Esophagus muscularis mucosa (tissue), 4 donors: ENCODE data around the gene ERBB2. TPM values are rescaled to one million over a fixed set of nuclear protein-coding genes. Genes with fewer than 3 reads are reported as not detected.

Experiments
- DNase-seq: peaks from one replicate; pipeline ENCODE4 v3.0.0-alpha.2; 2017; ENCODE audit errors: extremely low spot score
- H3K27ac ChIP-seq, 4 donors: fragments of 200-600 bp; sonication (generic); replicated peaks in 1 of 4; 1 replicate in 3 of 4; 2 replicates in 1 of 4; pipeline ENCODE4 v1.5.1; 2016 to 2019; ENCODE audit warnings: mild to moderate bottlenecking in 1 of 4
- H3K27me3 ChIP-seq, 4 donors: fragments of 200-600 bp; sonication (generic); one replicate each; pipeline versions ENCODE4 v1.5.1 to v1.6.0; 2016 to 2019
- H3K36me3 ChIP-seq, 4 donors: fragments of 200-600 bp; sonication (generic); one replicate each; pipeline ENCODE4 v1.5.1; 2016 to 2019
- H3K4me1 ChIP-seq, 4 donors: fragments of 200-600 bp; sonication (generic); one replicate each; pipeline ENCODE4 v1.5.1; 2016 to 2019
- H3K4me3 ChIP-seq, 4 donors: fragments of 200-600 bp; sonication (generic); 1 replicate in 2 of 4; 2 replicates in 2 of 4; pipeline ENCODE4 v1.5.1; 2016 to 2019; ENCODE audit warnings: mild to moderate bottlenecking in 4 of 4, moderate library complexity in 1 of 4
- H3K9me3 ChIP-seq, 4 donors: fragments of 200-600 bp; sonication (generic); 1 replicate in 3 of 4; 2 replicates in 1 of 4; pipeline ENCODE4 v1.5.1; 2016 to 2019
- EP300 ChIP-seq: sonication (generic); formaldehyde crosslinking; IDR thresholded peaks from one replicate; pipeline ENCODE4 v1.6.1; 2017; ENCODE audit warnings: antibody characterized with exemption
- POLR2A ChIP-seq: fragments of 450-650 bp; IDR thresholded peaks from one replicate; pipeline ENCODE4 v1.6.1; 2017; ENCODE audit warnings: antibody characterized with exemption, moderate library complexity, mild to moderate bottlenecking, low read depth
- POLR2AphosphoS5 ChIP-seq, 2 donors: sonication (generic); formaldehyde crosslinking; IDR thresholded peaks; one replicate each; pipeline ENCODE4 v1.6.1; 2017; ENCODE audit warnings: antibody characterized with exemption in 2 of 2
- WGBS: methylation state at CpG from one replicate; pipeline ENCODE4 v1.1.5; 2018; 5-methylcytosine and 5-hydroxymethylcytosine counted together
- intact Hi-C: fragments of 100-400 bp; cut with DNase I; formaldehyde crosslinking; loops from one replicate; pipeline ENCODE4 v1.15.1; 2023
- total RNA-seq, 4 donors: library from RNA; depleted of rRNA; stranded (reverse); fragments of >200 nt; gene quantifications; one replicate each; pipeline versions ENCODE4 v1.1.0 to v1.2.1, GENCODE V29; 2016
- TF ChIP-seq, protein P1 (sequence below), 3 experiments: fragments of 200-600 bp in 2 of 3; fragments of 450-650 bp in 1 of 3; sonication (generic) in 2 of 3; IDR thresholded peaks; one replicate each; pipeline ENCODE4 v1.5.1; 2017 to 2019; ENCODE audit warnings: antibody characterized with exemption in 3 of 3, mild to moderate bottlenecking in 2 of 3, moderate library complexity in 1 of 3

The ERBB2 gene
- total RNA-seq, 4 donors from 2014 or later, result 36.8 to 67.7 (median 57.7) TPM

GRCh38 chr17:39704821-39705551 is 5.1 kb downstream of the ERBB2 start:
- DNase-seq, result no peak
- Histone ChIP-seq H3K27ac (peak overlapping the region; percentile 10 to 55 (median 38)), H3K36me3 (peaks cover 26 to 38% (median 35%) of the 10 kb centered on the region in 4 donors), H3K27me3 (no peaks in the 10 kb centered on the region), H3K9me3 (no peaks in the 10 kb centered on the region), H3K4me1 (peaks cover 30 to 56% (median 49%) of the 10 kb centered on the region in 4 donors), H3K4me3 (no peak overlapping the region)
- intact Hi-C loops, result no loop called here
- WGBS, result 63% methylated on average over 11 of the region's 11 CpGs
- TF ChIP-seq, protein P1, sequence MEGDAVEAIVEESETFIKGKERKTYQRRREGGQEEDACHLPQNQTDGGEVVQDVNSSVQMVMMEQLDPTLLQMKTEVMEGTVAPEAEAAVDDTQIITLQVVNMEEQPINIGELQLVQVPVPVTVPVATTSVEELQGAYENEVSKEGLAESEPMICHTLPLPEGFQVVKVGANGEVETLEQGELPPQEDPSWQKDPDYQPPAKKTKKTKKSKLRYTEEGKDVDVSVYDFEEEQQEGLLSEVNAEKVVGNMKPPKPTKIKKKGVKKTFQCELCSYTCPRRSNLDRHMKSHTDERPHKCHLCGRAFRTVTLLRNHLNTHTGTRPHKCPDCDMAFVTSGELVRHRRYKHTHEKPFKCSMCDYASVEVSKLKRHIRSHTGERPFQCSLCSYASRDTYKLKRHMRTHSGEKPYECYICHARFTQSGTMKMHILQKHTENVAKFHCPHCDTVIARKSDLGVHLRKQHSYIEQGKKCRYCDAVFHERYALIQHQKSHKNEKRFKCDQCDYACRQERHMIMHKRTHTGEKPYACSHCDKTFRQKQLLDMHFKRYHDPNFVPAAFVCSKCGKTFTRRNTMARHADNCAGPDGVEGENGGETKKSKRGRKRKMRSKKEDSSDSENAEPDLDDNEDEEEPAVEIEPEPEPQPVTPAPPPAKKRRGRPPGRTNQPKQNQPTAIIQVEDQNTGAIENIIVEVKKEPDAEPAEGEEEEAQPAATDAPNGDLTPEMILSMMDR (IDR thresholded peaks at IDR 0.05), result peak; percentile 17 to 41 (median 25)
- TF ChIP-seq POLR2A (no peak), POLR2AphosphoS5 (IDR thresholded peaks at IDR 0.05) (no peak)

DNA sequence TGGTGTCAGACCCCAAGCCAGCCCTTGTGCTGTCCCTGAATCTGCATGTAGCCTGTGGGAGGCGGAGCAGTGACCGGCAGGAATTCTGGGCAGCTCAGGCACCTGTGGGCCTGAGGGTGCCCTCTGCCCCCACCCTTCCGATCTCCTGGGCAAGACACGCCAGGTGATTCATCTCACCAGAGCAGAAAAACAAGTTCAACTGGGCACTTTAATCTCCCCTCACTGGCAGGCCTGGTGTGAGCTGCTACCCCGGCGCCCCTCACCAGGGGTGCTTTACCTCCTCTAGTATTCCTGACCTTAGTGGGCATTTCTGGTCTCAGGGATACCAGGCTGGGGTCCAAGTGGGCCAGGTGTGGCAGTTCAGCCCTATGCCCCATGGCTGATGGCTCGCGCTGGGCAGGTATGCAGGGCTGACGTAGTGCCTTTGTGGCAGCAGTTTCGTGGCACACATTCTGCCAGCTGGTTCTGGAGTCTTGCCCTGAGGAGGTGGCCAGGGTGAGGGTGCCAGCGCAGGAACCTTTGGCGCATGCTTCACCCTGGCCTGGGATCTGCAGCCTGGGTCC is 6.0 kb downstream of the ERBB2 start:
- intact Hi-C loops, result no loop called here
- peaks cover 29 to 50% (median 45%) of the 10 kb centered on the region in 4 donors for H3K4me1 ChIP-seq

DNA sequence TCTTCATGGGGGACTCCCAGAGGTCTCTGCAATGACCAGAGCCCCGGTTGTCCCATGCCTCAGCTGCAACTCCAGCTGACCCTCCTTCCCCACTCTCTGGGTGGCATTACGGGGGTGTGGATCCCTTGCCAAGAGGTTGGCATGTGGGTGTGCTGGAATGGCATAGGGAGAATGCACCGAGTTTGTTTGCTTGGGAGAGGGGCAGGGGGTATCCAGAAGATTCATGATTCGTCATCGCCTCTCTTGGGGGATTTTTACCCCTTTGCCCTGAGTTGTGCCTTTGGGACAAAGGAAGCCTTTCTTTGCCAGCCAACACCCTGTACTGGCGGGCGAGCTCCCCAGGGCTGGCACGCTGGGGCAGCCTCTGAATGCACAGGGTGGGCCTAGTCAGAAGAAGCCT is 6.5 kb downstream of the ERBB2 start:
- 80% methylated on average over 8 of the region's 8 CpGs for WGBS
- peak overlapping the region in 2 of 4 donors; percentile 52 to 55 for H3K27ac ChIP-seq
- H3K27me3 ChIP-seq, result no peaks in the 10 kb centered on the region
- TF ChIP-seq, protein P1 (IDR thresholded peaks at IDR 0.05), result no peak
- no peak for TF ChIP-seq POLR2A
- no peak for TF ChIP-seq POLR2AphosphoS5 (IDR thresholded peaks at IDR 0.05)
- no peak for TF ChIP-seq EP300
- intact Hi-C loops, result no loop called here
- H3K4me3 ChIP-seq, result no peak overlapping the region
- no peaks in the 10 kb centered on the region for H3K9me3 ChIP-seq
- H3K36me3 ChIP-seq, result peaks cover 31 to 52% (median 48%) of the 10 kb centered on the region in 4 donors
- H3K4me1 ChIP-seq, result peaks cover 24 to 45% (median 40%) of the 10 kb centered on the region in 4 donors
- DNase-seq, result no peak

More for the DNA sequence above, 6.0 kb downstream of the ERBB2 start:
- H3K9me3 ChIP-seq, result no peaks in the 10 kb centered on the region
- peak overlapping the region; percentile 10 to 55 (median 38) for H3K27ac ChIP-seq
- no peak overlapping the region for H3K4me3 ChIP-seq
- TF ChIP-seq, protein P1 (IDR thresholded peaks at IDR 0.05), result no peak
- TF ChIP-seq EP300 (no peak), POLR2AphosphoS5 (IDR thresholded peaks at IDR 0.05) (no peak), POLR2A (no peak)
- WGBS, result 62% methylated on average over 2 of the region's 12 CpGs
- no peaks in the 10 kb centered on the region for H3K27me3 ChIP-seq
- H3K36me3 ChIP-seq, result peaks cover 31 to 47% (median 43%) of the 10 kb centered on the region in 4 donors
- no peak for DNase-seq

GRCh38 chr17:39706921-39707337 is 7.1 kb downstream of the ERBB2 start:
- WGBS, result 85% methylated on average over 4 of the region's 7 CpGs
- no peaks in the 10 kb centered on the region for H3K27me3 ChIP-seq
- no peak overlapping the region for H3K4me3 ChIP-seq
- H3K27ac ChIP-seq, result peak overlapping the region in 2 of 4 donors; percentile 13 to 14
- DNase-seq, result no peak
- intact Hi-C loops, result no loop called here
- H3K4me1 ChIP-seq, result peaks cover 19 to 39% (median 34%) of the 10 kb centered on the region in 4 donors
- peaks cover 34 to 57% (median 54%) of the 10 kb centered on the region in 4 donors for H3K36me3 ChIP-seq
- TF ChIP-seq POLR2AphosphoS5 (IDR thresholded peaks at IDR 0.05) (no peak), POLR2A (no peak), EP300 (no peak)
- TF ChIP-seq, protein P1 (IDR thresholded peaks at IDR 0.05), result no peak
- H3K9me3 ChIP-seq, result no peaks in the 10 kb centered on the region
